Fibroblast of the conjunctiva (primary cell): Measurements from ENCODE around the gene ABCA9.
"Not testable (repeated sequence)": the region's sequence is repeated elsewhere in the genome, so short reads cannot be mapped to it uniquely, and the experiment has no call there.

Experiments used
- DNase-seq: peaks from one replicate; pipeline ENCODE4 v3.0.0-alpha.2; 2010; ENCODE audit warnings: low read depth

ABCA9 gene

DNA sequence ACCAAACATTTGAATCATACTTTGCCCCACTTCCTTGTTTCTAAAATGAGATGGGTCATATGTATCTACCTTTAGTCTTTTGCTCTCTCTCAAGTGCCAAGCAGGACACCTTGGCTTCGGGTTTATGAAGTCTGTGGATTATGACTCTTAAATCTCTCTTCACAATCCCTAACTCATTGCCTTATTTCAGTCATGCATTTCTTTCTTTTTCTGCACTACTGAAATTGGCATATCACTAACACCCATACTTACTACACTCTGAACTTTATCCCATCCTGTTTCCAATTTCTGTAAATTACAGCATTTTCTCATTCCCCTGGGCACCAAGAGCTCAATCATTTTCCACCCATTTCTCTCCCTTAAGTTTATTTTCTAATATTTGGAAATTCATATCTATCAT lies 42.0 kb downstream of the ABCA9 start:
- DNase-seq = no peak

DNA sequence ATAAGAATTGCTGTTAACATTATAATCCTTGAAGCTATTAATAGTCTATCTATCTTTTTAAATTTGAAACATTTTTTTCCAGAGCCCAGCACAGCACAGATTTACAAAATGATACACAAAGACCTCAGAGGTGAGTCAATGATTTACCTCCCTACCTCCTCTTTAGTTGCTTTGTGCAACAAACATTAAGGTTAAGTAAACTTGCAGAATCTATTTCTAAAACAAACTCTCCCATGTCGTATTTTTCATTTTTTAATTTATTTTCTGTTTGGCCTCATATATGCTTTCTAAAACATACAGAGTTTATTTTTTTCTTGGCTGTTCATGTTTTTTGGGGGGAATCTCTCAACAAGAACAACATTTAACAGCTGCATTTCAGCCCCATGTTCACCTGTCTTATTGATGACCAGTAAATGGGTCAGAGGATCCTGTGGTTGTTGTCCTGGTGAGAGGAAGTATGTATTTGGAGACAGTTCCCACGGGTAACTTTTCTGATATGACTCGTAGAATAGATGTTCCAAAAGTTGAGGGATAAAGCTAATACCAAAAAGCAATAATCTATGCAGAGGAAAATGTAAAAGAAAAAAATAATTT lies 42.6 kb downstream of the ABCA9 start:
- DNase-seq = no peak

DNA sequence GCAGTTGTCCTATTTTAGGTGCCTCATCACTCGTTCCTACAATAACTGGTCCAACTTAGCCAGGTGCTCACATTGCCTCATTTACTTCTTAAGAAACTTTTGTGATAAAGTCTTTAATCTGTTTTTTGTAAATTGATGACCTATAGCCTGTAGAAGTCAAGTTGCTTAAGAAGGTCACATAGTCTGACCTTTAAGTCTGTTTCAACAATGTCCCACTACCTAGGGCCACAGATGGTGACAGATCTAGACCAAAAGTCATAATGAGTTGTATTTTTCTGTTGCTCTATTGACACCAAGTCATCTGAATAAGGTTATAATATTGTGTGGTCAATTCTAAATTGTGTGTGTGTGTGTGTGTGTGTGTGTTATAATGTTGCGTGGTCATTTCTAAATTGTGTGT lies 45.1 kb downstream of the ABCA9 start:
- no peak for DNase-seq

DNA sequence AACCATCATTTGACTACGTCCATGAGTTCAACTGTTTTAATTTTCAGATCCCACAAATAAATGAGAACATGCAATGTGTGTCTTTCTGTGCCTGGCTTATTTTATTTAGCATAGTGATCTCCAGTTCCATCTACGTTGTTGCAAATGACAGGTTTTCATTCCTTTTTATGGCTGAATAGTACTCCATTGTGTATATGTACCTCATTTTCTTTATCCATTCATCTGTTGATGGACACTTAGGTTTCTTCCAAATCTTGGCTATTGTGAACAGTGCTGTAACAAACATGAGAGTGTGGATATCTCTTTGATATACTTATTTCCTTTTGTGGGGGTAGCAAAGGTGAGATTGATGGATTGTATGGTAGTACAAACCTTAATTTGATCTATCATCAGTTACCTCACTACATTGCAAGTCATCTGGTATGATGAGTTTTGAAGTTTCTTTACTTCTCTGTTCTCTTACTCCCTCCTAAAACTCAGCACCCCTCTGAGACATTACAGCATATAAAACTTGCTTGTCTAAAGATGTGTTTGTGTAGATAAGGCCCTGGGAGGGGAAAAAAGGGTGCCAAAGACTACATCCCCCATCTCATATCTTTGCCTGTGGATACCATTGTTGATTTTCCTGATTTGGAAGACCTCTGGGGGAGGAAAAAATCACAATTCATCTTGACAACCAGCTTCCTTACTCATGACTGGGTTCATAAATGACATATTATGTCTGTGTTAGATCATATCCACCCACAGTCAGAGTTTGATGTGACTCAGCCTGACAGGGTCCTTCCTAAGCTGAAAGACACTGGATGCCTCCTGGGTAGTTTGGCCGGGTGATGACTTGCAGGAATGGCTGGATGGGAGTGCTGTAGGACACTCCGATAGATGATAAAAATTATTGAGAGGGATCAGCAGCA lies 47.6 kb downstream of the ABCA9 start:
- no peak for DNase-seq

DNA sequence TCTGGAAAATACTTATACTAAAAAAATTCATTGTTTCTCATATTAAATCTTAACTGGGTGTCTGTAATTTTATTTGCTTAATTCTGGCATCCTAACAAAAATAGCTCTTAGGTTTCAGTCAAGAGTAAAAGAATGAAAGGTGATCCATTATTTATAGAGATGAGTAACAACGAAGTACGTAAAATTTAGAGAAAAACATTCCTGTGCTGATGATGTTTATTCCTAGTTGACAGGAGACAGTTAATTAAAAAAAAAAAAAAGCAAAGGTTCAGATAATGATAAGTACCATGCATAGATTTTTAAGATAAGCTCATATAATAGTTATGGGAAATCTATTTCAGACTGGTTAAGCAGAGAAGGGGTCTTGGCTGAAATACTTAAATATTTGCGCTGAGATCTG lies 50.8 kb downstream of the ABCA9 start:
- no peak for DNase-seq

DNA sequence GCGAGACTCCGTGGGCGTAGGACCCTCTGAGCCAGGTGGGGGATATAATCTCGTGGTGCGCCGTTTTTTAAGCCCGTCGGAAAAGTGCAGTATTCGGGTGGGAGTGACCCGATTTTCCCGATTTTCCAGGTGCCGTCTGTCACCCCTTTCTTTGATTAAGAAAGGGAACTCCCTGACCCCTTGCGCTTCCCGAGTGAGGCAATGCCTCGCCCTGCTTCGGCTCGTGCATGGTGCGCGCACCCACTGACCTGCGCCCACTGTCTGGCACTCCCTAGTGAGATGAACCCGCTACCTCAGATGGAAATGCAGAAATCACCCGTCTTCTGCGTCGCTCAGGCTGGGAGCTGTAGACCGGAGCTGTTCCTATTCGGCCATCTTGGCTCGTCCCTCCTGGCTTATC lies 56.0 kb downstream of the ABCA9 start:
- not testable (repeated sequence) for DNase-seq

DNA sequence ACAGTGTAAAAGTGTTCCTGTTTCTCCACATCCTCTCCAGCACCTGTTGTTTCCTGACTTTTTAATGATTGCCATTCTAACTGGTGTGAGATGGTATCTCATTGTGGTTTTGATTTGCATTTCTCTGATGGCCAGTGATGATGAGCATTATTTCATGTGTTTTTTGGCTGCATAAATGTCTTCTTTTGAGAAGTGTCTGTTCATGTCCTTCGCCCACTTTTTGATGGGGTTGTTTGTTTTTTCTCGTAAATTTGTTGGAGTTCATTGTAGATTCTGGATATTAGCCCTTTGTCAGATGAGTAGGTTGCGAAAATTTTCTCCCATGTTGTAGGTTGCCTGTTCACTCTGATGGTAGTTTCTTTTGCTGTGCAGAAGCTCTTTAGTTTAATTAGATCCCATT lies 61.0 kb downstream of the ABCA9 start:
- DNase-seq = not testable (repeated sequence)

DNA sequence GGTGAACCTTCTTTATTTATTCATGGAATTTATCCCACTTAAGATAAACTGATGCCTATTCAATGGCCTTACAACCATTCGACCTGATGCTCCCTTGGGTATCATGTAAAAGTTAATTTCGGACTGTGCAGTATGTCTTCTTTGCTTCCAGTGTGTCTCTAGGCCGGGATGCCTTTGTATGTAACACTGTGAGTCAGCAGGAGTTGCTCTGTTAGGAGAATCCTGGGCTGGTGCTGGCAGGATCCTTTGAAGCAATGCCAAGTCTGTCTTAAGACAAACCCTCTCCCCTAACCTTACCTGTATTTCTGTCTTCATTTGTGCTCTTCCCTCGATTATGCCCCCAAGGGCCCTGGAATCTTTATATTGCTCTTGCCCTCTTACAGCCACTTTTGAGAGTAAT lies 67.6 kb downstream of the ABCA9 start:
- no peak for DNase-seq

DNA sequence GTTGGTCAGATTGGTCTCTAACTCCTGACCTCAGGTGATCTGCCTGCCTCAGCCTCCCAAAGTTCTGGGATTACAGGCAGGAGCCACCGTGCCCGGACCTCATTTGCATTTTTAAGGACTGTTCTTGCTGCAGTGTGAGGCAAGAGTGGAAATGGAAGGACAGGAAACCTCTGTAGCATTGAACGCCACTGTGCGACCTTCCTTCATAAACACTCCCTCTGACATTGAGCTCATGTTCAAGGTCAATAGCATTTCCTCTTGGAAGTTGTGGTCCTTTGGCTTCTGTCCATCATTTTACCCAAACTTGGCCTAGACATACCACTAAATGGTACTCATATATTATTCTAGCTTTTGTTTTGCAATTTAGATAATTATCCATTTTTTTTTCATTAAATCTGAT lies 72.8 kb downstream of the ABCA9 start:
- no peak for DNase-seq

DNA sequence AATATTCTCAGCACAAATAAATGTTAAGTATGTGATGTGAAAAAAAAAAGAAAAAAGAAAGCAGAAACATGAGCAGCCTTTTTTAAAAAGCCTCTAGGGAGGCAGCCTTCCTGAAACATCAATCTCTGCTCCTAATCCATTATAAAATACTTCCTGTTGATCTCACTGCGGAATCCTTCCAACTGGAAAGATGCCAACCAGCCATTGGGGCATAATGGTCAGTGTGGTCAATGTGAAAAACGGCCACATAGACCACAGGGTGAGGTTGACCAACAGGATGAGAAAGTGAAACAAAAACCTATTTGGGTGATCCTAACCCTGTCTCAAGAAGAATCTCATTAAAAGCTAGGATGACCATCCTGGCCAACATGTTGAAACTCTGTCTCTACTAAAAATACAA lies 79.4 kb downstream of the ABCA9 start:
- peak; percentile 46 for DNase-seq

DNA sequence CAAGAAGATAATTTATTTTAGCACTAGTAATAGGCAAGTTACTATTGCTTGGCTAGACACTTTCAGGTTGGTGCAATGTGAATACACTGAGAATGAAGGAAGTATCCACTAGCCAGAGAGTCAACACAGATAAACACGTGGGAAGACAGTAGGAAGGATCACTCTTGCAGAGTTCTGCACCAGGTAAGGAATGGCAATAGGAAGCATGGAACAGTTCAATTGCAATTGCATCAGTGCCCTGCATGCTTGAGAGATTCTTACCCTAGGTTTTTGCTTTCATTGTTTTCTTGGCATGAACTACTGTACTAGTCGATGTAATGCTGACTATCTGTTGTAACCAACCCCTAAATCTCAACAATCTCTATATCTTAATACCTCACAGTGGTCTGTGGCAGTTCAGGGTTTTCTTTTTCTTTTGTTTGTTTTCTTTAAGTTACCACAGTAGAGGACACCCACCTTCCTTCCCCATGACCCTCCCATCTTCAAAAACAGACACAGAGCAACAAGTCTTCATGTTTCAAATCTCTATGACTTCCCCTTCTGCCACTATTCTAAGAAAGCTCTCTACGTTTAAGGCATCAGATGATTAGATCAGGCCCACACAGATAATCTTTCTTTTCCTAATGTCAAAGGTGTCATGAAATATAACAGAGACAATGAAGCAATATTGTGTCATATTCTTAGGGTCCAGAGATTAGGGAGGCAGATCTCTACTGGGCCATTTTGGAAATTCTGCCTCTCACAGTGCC lies 87.5 kb downstream of the ABCA9 start:
- DNase-seq = no peak

DNA sequence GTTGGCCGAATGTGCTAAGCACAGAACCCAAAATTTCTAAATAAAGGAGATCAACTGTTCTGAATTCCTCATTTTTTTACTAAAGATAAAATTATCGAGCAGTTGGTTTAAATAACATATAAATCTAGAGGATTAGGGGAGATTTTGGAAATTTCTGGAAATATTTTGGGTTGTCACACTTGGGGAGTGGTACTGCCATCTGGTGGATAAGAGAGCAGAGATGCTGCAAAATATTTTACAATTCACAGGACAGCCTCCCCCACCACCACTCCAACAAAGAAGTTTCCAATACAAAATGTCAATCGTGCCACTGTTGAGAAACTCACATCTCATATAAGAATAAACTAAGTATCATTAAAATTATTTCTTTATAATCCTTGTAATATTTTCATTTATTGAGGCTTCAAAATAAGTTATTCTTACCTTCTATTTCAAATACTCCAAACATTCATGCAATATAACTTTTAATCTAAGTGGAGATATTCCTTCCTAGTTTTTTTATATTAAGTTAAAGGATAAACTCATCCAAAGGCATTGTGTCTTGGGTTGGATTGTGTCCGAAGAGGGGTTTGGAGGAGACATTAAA lies 88.5 kb downstream of the ABCA9 start:
- DNase-seq = peak; percentile 18

DNA sequence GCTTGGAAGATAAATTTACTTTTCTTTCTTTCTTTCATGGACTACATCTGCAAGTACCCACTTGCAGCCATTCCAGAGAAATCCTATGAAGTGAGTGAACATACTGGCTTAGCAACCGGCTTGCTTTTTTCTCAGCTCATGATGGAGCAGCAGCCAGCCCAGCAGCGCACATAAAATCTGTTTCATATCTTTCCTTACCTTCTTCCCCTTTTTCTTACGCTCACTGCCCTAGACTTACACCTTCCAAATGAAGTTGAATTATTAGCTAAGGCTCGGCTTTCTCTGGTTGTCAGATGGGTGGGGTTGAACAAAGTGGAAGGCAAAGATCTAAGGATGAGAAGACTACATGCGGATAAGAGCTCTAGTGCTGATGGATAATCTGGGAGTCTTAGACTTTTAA lies 91.6 kb downstream of the ABCA9 start:
- no peak for DNase-seq

DNA sequence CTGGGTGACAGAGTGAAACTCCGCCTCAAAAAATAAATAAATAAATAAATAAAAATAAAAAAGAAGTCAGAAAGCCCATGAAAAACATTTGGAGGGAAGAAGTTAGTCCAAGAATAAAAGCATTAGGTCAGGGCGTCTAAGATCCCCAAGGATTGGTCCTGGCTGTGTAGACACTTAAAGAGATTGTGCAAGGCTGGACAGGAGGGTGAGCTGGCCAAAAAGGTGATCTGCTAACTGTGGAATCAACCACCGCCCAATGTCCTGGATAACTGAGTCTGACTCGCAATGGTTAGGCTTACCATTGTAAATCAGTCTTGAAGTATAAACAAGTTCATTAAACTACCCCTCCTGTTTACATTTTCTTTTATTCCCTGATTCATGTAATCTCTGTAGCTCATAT lies 96.8 kb downstream of the ABCA9 start:
- DNase-seq = no peak

DNA sequence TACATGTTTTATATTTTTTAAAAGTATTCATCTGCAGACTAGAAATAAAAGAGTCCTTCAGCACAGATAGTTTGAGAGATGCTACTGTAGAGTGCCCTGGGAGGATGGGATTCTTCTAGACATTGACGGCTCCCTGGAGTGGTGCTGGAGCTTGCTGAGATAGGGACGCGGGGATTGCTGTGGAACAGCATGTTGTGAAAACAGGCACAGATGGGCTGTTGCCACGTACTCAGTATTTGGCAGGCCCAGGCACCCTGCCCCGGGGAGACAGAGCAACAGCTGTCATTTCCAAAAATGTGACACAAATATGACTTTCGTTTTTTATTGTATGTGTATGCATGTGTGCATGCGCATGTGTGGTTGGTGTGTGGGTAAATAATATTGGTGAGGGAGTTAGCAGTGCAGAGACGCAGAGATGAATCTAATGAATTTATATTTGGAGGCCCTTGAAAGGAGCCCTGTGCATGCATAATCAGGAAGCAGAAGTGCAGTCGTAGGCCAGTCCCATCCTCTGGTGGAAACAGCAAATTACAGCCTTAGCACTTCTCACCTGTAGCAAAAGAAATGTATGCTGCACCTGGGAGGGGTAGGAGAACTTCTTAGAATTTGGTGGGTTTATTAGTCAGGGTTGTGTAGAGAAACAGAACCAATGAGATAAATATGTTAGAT lies 99.4 kb downstream of the ABCA9 start:
- no peak for DNase-seq

DNA sequence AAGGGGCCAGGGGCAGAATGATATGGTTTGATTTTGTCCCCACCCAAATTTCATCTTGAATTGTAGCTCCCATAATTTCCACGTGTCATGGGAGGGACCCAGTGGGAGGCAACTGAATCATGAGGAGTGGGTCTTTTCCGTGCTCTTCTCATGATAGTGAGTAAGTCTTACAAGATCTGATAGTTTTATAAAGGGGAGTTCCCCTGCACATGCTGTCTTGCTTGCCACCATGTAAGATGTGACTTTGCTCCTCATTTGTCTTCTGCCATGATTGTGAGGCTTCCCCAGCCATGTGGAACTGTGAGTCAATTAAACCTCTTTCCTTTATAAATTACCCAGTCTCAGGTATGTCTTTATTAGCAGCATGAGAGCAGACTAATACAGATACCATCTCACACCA lies 101.6 kb downstream of the ABCA9 start:
- not testable (repeated sequence) for DNase-seq

DNA sequence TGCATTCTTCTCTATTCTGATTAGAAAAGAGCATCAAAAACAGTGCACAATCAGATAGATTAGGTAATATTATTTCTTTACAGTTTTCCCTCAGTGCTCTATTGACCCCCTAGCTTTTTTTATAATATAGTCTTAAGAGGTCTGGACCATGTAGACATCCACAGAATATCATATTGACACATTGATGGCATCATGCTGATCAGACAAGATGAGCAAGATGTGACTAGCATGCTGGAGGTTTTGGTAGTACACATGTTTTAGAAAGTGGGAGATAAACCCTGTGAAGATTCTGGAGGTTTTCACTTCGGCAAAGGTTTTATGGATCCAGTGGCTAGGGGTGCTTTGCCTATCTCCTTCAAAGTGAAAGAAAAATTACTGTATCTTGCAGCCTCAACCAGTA lies 102.8 kb downstream of the ABCA9 start:
- DNase-seq = no peak

DNA sequence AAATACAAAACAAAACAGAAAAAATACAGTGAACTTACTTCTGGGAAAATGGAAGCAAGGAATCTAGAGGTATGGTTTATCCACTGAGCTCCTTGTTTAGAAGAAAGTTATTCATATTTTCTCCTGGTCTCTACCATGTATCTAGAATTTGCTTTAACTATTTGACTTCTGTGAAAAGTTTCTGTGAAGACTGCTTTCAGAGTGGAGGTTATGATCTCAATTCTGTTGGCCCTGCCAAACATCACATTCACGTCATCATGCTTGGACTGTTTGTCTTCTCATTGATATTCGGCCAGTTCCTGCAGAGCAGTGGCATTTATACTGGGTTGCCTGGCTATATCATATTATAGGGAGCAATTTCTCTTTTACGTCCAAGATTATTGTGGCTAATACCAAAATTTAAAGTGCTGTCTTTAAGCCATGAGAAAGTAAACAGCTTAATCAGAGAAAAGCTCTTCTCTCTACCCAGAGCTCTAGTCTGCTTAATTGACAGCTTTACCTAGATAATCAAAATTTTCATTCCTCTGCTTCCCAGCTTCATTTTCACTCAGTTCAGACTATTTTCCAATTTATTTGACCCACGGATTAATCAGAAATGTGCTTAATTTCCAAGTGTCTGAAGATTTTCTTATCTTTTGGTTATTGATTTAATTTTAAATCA lies 105.4 kb downstream of the ABCA9 start, which contains the start of gene ABCA8:
Gene ABCA8, minus strand, starts transcription at position 212 of the 661 bp plus-strand sequence. CDS start 13,358 bp downstream, outside the sequence.
- peak; percentile 57 for DNase-seq

DNA sequence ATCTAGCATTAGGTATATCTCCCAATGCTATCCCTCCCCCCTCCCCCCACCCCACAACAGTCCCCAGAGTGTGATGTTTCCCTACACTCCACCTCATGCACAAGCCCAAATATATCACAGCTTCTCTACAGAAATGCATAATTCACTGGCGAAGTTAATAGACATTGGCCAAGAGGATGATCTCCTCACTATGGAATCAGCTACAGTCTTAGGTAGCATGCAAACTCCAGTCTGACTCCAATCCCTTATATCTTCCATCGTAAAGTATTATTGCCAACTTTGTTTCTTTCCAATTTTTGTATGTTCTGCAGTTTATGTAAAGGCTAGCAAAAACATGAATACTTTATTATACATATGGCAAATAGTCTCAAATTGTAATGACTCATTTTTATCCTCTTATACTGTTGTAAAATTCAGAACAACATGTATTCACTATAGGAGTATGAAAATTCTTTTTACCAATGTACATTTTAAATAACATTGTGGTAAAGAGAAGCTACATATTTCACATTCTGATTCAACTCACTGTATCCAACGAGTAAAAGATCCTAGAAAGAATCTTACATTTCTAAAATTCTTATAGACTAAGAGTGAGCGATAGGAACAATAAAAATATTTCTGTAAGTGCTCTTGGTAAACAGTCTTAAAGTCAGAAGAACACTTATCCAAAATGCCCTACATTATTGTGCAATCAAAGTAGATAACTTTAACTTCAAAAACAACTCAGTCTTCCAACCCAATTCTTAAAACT lies 106.4 kb downstream of the ABCA9 start:
- no peak for DNase-seq

DNA sequence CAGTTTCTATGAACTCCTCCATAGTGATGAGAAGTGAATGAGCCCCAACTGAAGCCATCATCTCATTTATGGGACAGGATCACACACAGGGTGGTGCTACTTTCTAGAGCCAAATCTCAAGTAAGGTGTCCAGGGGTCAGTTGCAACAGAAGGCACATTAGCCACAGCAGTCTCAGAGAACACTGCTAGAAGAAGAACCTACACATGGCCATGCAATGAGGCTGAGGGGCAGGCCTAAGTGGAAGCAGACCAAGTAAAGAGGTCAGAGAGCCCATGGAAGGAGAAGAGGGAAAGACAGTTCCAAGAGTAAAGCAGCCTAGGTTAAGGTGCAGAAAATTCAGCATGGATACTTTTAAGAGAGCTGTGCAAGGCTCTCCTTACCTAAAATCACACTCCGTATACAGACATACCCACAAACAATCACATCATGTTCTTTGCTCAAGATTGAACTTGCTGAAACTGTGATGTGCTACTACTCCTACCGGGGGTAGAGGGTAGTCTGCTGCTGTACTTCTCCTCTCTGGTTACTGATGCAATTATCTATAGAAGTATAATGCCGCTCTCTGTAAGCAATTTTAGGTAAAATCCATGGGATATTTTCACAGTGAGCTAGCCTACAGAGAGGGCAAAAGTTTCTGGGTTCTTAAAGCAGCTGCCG lies 107.3 kb downstream of the ABCA9 start:
- DNase-seq = no peak
